IMR-90 (cell line): ENCODE results near the gene LRRC3B. TPM values are rescaled to one million over a fixed set of nuclear protein-coding genes. Genes with fewer than 3 reads are reported as not detected.

Source experiments
- ATAC-seq: fragments of 200-7000 bp; cut with Tn5 transposase; 2 replicates; pipeline ENCODE4 v1.9.1; 2020; ENCODE audit warnings: low read depth, mild to moderate bottlenecking, moderate library complexity
- BruUV-seq: library from RNA; stranded (reverse); fragments of 400-500 nt; replicated peaks from 2 replicates; lab custom pipeline; 2021; lab: Mats Ljungman, UMichigan
- CTCF ChIA-PET: fragments of 300-600 bp; formaldehyde crosslinking; extraction: SDS; loops from one replicate; lab custom pipeline; 2021; ENCODE audit warnings: antibody characterized with exemption; lab: Yijun Ruan, JAX
- POLR2A ChIA-PET: fragments of 300-600 bp; sonication (Branson Sonifier 250); formaldehyde crosslinking; loops from one replicate; lab custom pipeline; 2022; ENCODE audit warnings: antibody characterized with exemption; ENCODE audit not compliant: unreplicated experiment; lab: Charles Lee
- DNase-seq: peaks from one replicate; pipeline ENCODE4 v3.0.0; 2013
- H2AFZ ChIP-seq: replicated peaks from 2 replicates; pipeline ENCODE3; 2013; ENCODE audit warnings: low read length, mild to moderate bottlenecking; ENCODE audit not compliant: poor library complexity
- H2AK5ac ChIP-seq: 2 replicates; pipeline ENCODE4 v1.6.1; 2013; ENCODE audit warnings: low read depth, low read length, inconsistent platforms
- H2AK9ac ChIP-seq: replicated peaks from 2 replicates; pipeline ENCODE3; 2013; ENCODE audit warnings: mild to moderate bottlenecking, low read depth, low read length, moderate library complexity; ENCODE audit not compliant: poor library complexity
- H2BK120ac ChIP-seq: 2 replicates; pipeline ENCODE4 v1.6.1; 2013; ENCODE audit warnings: low read depth, low read length, inconsistent platforms
- H2BK15ac ChIP-seq: 3 replicates; pipeline ENCODE4 v1.6.1; 2013; ENCODE audit warnings: low read depth, low read length, inconsistent platforms
- H2BK20ac ChIP-seq: 2 replicates; pipeline ENCODE4 v1.6.1; 2013; ENCODE audit warnings: low read depth, mild to moderate bottlenecking, inconsistent platforms, low read length, moderate library complexity
- H2BK5ac ChIP-seq: 2 replicates; pipeline ENCODE4 v1.6.1; 2013; ENCODE audit warnings: mild to moderate bottlenecking, low read depth, low read length, inconsistent platforms; ENCODE audit not compliant: poor library complexity, severe bottlenecking
- H3K14ac ChIP-seq: replicated peaks from 2 replicates; pipeline ENCODE4 v1.6.1; 2013; ENCODE audit warnings: low read depth, low read length, inconsistent platforms
- H3K18ac ChIP-seq: 2 replicates; pipeline ENCODE4 v1.6.1; 2013; ENCODE audit warnings: low read depth, low read length, control low read depth
- H3K23ac ChIP-seq: 2 replicates; pipeline ENCODE4 v1.6.1; 2013; ENCODE audit warnings: low read depth, low read length, inconsistent platforms
- H3K27ac ChIP-seq: 2 replicates; pipeline ENCODE4 v1.5.1; 2013; ENCODE audit warnings: mild to moderate bottlenecking, control low read depth, low read length; ENCODE audit not compliant: insufficient read depth
- H3K27me3 ChIP-seq: 2 replicates; pipeline ENCODE4 v1.6.1; 2013; ENCODE audit warnings: low read length; ENCODE audit not compliant: control insufficient read depth, insufficient read depth
- H3K36me3 ChIP-seq: 2 replicates; pipeline ENCODE4 v1.6.1; 2013; ENCODE audit warnings: low read length, mixed read lengths; ENCODE audit not compliant: control insufficient read depth, insufficient read depth
- H3K4ac ChIP-seq: 2 replicates; pipeline ENCODE4 v1.6.1; 2013; ENCODE audit warnings: low read depth, low read length, inconsistent platforms
- H3K4me1 ChIP-seq: 2 replicates; pipeline ENCODE4 v1.6.1; 2013; ENCODE audit warnings: low read length, mixed read lengths; ENCODE audit not compliant: control insufficient read depth, insufficient read depth
- H3K4me2 ChIP-seq: 2 replicates; pipeline ENCODE4 v1.6.1; 2013; ENCODE audit warnings: low read depth, mild to moderate bottlenecking, control low read depth, low read length, moderate library complexity
- H3K4me3 ChIP-seq: 2 replicates; pipeline ENCODE4 v1.5.1; 2013; ENCODE audit warnings: low read depth, mild to moderate bottlenecking, control low read depth, low read length, moderate library complexity; ENCODE audit not compliant: insufficient read depth
- H3K56ac ChIP-seq: 2 replicates; pipeline ENCODE4 v1.6.1; 2013; ENCODE audit warnings: low read length, inconsistent platforms; ENCODE audit not compliant: insufficient read depth; ENCODE audit errors: extremely low read depth
- H3K79me1 ChIP-seq, 2 experiments: 2 replicates each; pipeline ENCODE4 v1.6.1; 2013; ENCODE audit warnings: low read length in 2 of 2, inconsistent platforms in 1 of 2, low read depth in 1 of 2
- H3K9ac ChIP-seq: 2 replicates; pipeline ENCODE4 v1.6.1; 2013; ENCODE audit warnings: low read depth, low read length, control low read depth
- H3K9me1 ChIP-seq: 2 replicates; pipeline ENCODE4 v1.6.1; 2013; ENCODE audit warnings: low read length, inconsistent platforms; ENCODE audit not compliant: insufficient read depth
- H3K9me3 ChIP-seq: 2 replicates; pipeline ENCODE4 v1.6.1; 2013; ENCODE audit warnings: low read length; ENCODE audit not compliant: control insufficient read depth, insufficient read depth
- H4K20me1 ChIP-seq: 2 replicates; pipeline ENCODE4 v1.6.1; 2013; ENCODE audit warnings: low read length, inconsistent platforms; ENCODE audit not compliant: insufficient read depth
- H4K5ac ChIP-seq: 2 replicates; pipeline ENCODE4 v1.6.1; 2013; ENCODE audit warnings: mild to moderate bottlenecking, low read depth, low read length, control low read depth
- H4K8ac ChIP-seq, 2 experiments: 2 replicates each; pipeline ENCODE4 v1.6.1; 2013; ENCODE audit warnings: low read depth in 2 of 2, low read length in 2 of 2, control low read depth in 1 of 2, inconsistent platforms in 1 of 2
- H4K91ac ChIP-seq: 2 replicates; pipeline ENCODE4 v1.6.1; 2013; ENCODE audit warnings: low read depth, low read length, inconsistent platforms; ENCODE audit not compliant: insufficient read depth
- CEBPB ChIP-seq: IDR thresholded peaks from 2 replicates; pipeline ENCODE4 v1.6.1; 2012; ENCODE audit warnings: low read depth, low read length, improper control_type of control experiment
- CHD1 ChIP-seq: IDR thresholded peaks from 2 replicates; pipeline ENCODE4 v1.6.1; 2012; ENCODE audit warnings: low read depth, low read length, improper control_type of control experiment
- FOS ChIP-seq: fragments of 150-350 bp; IDR thresholded peaks from 2 replicates; pipeline ENCODE4 v1.6.1; 2016; ENCODE audit warnings: low read depth, low read length
- MAFK ChIP-seq: IDR thresholded peaks from 2 replicates; pipeline ENCODE4 v1.6.1; 2012; ENCODE audit warnings: low read depth, low read length, improper control_type of control experiment
- MXI1 ChIP-seq: IDR thresholded peaks from 2 replicates; pipeline ENCODE4 v1.6.1; 2012; ENCODE audit warnings: low read depth, mild to moderate bottlenecking, low read length, moderate library complexity, borderline replicate concordance
- RCOR1 ChIP-seq: IDR thresholded peaks from 2 replicates; pipeline ENCODE4 v1.6.1; 2012; ENCODE audit warnings: mild to moderate bottlenecking, low read length, improper control_type of control experiment; ENCODE audit not compliant: insufficient replicate concordance
- RFX5 ChIP-seq: IDR thresholded peaks from 2 replicates; pipeline ENCODE4 v1.8.0; 2012; ENCODE audit warnings: low read depth, mild to moderate bottlenecking, low read length, moderate library complexity
- SMC3 ChIP-seq: fragments of 150-350 bp; IDR thresholded peaks from 2 replicates; pipeline ENCODE4 v1.6.1; 2016; ENCODE audit warnings: low read depth, mild to moderate bottlenecking, antibody characterized with exemption, low read length, moderate library complexity
- WGBS, 2 experiments: methylation state at CpG; one replicate each; pipeline versions ENCODE4 v1.1.5 to v1.1.7; 2013; ENCODE audit warnings: missing lambda C conversion rate in 2 of 2; ENCODE audit not compliant: insufficient read length in 1 of 2; ENCODE audit errors: extremely low coverage in 2 of 2; 5-methylcytosine and 5-hydroxymethylcytosine counted together
- dilution Hi-C: fragments of 300-500 bp; cut with HindIII; formaldehyde crosslinking; loops from one replicate; pipeline ENCODE4 v1.14.3; 2018; ENCODE audit warnings: low sequenced_read_pairs; ENCODE audit not compliant: unreplicated experiment
- in situ Hi-C: fragments of 300-500 bp; cut with MboI; formaldehyde crosslinking; loops from 3 replicates; pipeline ENCODE4 v1.14.3; 2019; ENCODE audit warnings: low sequenced_read_pairs, inconsistent platforms, mixed read lengths
- intact Hi-C: fragments of 100-400 bp; cut with micrococcal nuclease; formaldehyde crosslinking; loops from 2 replicates; pipeline ENCODE4 v1.10.0; 2022
- polyA plus RNA-seq, 3 experiments: library from polyadenylated mRNA; depleted of rRNA; stranded (reverse); fragments of >200 nt; gene quantifications; 2 replicates each; pipeline ENCODE4 v1.2.3, GENCODE V29; 2012; ENCODE audit warnings: low replicate concordance in 1 of 3
- total RNA-seq: library from RNA; depleted of rRNA; stranded (reverse); fragments of >200 nt; gene quantifications from 2 replicates; pipeline ENCODE4 v1.2.3, GENCODE V29; 2012
- TF ChIP-seq, protein P1 (sequence below): fragments of 150-350 bp; IDR thresholded peaks from 2 replicates; pipeline ENCODE4 v1.6.1; 2017; ENCODE audit warnings: mild to moderate bottlenecking, antibody characterized with exemption, low read length, low read depth
- TF ChIP-seq, protein P2 (sequence below): fragments of 150-350 bp; IDR thresholded peaks from 2 replicates; pipeline ENCODE4 v1.6.1; 2016; ENCODE audit warnings: low read depth, mild to moderate bottlenecking, low read length, moderate library complexity, borderline replicate concordance
- TF ChIP-seq, protein P3 (sequence below): conservative IDR thresholded peaks from 2 replicates; pipeline ENCODE4 v1.5.1; 2012; ENCODE audit warnings: mild to moderate bottlenecking, low read depth, low read length, improper control_type of control experiment

The LRRC3B gene
- total and polyA plus RNA-seq, 2 of the 4 experiments (the other 2 are of a cell fraction), result not detected

DNA sequence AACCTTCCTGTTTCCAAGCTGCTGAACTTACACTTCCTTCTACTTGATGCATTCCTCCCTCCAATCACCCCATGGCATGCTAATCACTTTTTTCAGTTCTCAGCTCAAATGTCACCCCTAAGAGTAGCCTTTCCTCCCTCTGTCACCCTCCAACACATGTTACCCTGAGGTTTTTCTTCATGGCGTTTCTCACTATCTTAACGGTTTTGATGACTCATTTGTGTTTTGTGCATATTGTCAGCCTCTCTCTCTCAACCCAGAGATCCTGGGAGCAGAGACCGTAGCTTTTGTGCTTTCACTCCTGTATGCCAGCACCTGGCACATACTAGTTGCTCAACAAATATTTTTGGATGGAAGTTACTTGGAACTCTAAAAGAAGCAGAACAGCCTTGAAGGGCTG is 24.5 kb downstream of the LRRC3B start:
- Histone ChIP-seq H3K4me2 (no peak overlapping the region), H3K4me3 (no peak overlapping the region), H3K4me1 (no peaks in the 10 kb centered on the region), H4K8ac (no peak overlapping the region), H3K27me3 (no peaks in the 10 kb centered on the region), H3K18ac (no peak overlapping the region), H3K23ac (no peak overlapping the region), H2BK15ac (no peak overlapping the region), H3K27ac (no peak overlapping the region), H4K91ac (no peak overlapping the region), H3K4ac (no peak overlapping the region), H2AK9ac (no peak overlapping the region), H2BK20ac (no peak overlapping the region), H4K20me1 (no peaks in the 10 kb centered on the region), H3K56ac (no peak overlapping the region), H2BK120ac (no peak overlapping the region), H3K9me1 (no peaks in the 10 kb centered on the region), H3K14ac (no peak overlapping the region), H2BK5ac (no peak overlapping the region), H3K9me3 (peaks cover 10% of the 10 kb centered on the region), H4K5ac (no peak overlapping the region), H3K36me3 (no peaks in the 10 kb centered on the region), H2AK5ac (no peak overlapping the region), H3K79me1 (no peaks in the 10 kb centered on the region), H2AFZ (no peak overlapping the region), H3K9ac (no peak overlapping the region)
- ChIA-PET CTCF (no interaction called here), POLR2A (no interaction called here)
- BruUV-seq, result no TSS peak
- TF ChIP-seq MXI1, result no peak
- TF ChIP-seq FOS, result no peak
- no peak for TF ChIP-seq CEBPB
- TF ChIP-seq RCOR1, result no peak
- no peak for TF ChIP-seq SMC3
- TF ChIP-seq, protein P1, sequence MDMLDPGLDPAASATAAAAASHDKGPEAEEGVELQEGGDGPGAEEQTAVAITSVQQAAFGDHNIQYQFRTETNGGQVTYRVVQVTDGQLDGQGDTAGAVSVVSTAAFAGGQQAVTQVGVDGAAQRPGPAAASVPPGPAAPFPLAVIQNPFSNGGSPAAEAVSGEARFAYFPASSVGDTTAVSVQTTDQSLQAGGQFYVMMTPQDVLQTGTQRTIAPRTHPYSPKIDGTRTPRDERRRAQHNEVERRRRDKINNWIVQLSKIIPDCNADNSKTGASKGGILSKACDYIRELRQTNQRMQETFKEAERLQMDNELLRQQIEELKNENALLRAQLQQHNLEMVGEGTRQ, result no peak
- TF ChIP-seq, protein P2, sequence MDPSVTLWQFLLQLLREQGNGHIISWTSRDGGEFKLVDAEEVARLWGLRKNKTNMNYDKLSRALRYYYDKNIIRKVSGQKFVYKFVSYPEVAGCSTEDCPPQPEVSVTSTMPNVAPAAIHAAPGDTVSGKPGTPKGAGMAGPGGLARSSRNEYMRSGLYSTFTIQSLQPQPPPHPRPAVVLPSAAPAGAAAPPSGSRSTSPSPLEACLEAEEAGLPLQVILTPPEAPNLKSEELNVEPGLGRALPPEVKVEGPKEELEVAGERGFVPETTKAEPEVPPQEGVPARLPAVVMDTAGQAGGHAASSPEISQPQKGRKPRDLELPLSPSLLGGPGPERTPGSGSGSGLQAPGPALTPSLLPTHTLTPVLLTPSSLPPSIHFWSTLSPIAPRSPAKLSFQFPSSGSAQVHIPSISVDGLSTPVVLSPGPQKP, result no peak
- no peak for TF ChIP-seq CHD1
- TF ChIP-seq MAFK, result no peak
- TF ChIP-seq, protein P3, sequence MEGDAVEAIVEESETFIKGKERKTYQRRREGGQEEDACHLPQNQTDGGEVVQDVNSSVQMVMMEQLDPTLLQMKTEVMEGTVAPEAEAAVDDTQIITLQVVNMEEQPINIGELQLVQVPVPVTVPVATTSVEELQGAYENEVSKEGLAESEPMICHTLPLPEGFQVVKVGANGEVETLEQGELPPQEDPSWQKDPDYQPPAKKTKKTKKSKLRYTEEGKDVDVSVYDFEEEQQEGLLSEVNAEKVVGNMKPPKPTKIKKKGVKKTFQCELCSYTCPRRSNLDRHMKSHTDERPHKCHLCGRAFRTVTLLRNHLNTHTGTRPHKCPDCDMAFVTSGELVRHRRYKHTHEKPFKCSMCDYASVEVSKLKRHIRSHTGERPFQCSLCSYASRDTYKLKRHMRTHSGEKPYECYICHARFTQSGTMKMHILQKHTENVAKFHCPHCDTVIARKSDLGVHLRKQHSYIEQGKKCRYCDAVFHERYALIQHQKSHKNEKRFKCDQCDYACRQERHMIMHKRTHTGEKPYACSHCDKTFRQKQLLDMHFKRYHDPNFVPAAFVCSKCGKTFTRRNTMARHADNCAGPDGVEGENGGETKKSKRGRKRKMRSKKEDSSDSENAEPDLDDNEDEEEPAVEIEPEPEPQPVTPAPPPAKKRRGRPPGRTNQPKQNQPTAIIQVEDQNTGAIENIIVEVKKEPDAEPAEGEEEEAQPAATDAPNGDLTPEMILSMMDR, result no peak
- TF ChIP-seq RFX5, result no peak
- intact Hi-C loops, result no loop called here
- no peak for ATAC-seq
- no CpG with 5 or more reads among the region's 3 CpGs for WGBS, 2 experiments
- dilution Hi-C loops, result no loop called here
- in situ Hi-C loops, result no loop called here
- DNase-seq, result no peak
